SK-MEL-5 (cell line): ENCODE data around the gene HIVEP2. TPM values are rescaled to one million over a fixed set of nuclear protein-coding genes. Genes with fewer than 3 reads are reported as not detected.

Source experiments
- DNase-seq: peaks from one replicate; pipeline ENCODE4 v3.0.0-alpha.2; 2016; ENCODE audit warnings: low read depth, low spot score
- in situ Hi-C: cut with HindIII; loops from 2 replicates; pipeline ENCODE4 v1.10.0; 2016; ENCODE audit warnings: low sequenced_read_pairs, high pct_unique_total_duplicates, low pct_unique_long_range_greater_than_20kb
- total RNA-seq: library from RNA; depleted of rRNA; stranded (reverse); fragments of >200 nt; shearing (Covaris generic); gene quantifications from 2 replicates; pipeline ENCODE4 v1.2.3, GENCODE V29; 2014

HIVEP2 gene
- total RNA-seq, 1 experiment from 2014 or later: 6.4 TPM

GRCh38 chr6:142883011-142883410 is 62.0 kb downstream of the HIVEP2 start:
- in situ Hi-C loops: no loop called here
- DNase-seq: no peak

- in situ Hi-C loops: no loop called here
- DNase-seq: peak; percentile 2
Observed at GRCh38 chr6:142881761-142882160, 63.2 kb downstream of the HIVEP2 start.

- DNase-seq: no peak
- in situ Hi-C loops: no loop called here
Observed at GRCh38 chr6:142881290-142881689, 63.7 kb downstream of the HIVEP2 start.

- DNase-seq: no peak
- in situ Hi-C loops: no loop called here
Observed at GRCh38 chr6:142880201-142880600, 64.8 kb downstream of the HIVEP2 start.

GRCh38 chr6:142879527-142879926 is 65.4 kb downstream of the HIVEP2 start:
- DNase-seq: no peak
- in situ Hi-C loops: no loop called here

- in situ Hi-C loops: no loop called here
- no peak for DNase-seq
Observed at GRCh38 chr6:142879076-142879475, 65.9 kb downstream of the HIVEP2 start.

GRCh38 chr6:142878407-142878806 is 66.6 kb downstream of the HIVEP2 start:
- in situ Hi-C loops: no loop called here
- DNase-seq: no peak

GRCh38 chr6:142874676-142875075 is 70.3 kb downstream of the HIVEP2 start:
- in situ Hi-C loops: no loop called here
- no peak for DNase-seq

GRCh38 chr6:142872376-142872775 is 72.6 kb downstream of the HIVEP2 start:
- in situ Hi-C loops: no loop called here
- DNase-seq: peak; percentile 76

- DNase-seq: peak; percentile 97
- in situ Hi-C loops: no loop called here
Observed at GRCh38 chr6:142871910-142872331, 73.1 kb downstream of the HIVEP2 start.

- peak; percentile 2 for DNase-seq
- in situ Hi-C loops: no loop called here
Observed at GRCh38 chr6:142870787-142871415, 74.1 kb downstream of the HIVEP2 start.

GRCh38 chr6:142868917-142869316 is 76.1 kb downstream of the HIVEP2 start:
- in situ Hi-C loops: no loop called here

GRCh38 chr6:142867988-142868812 is 76.8 kb downstream of the HIVEP2 start:
- in situ Hi-C loops: no loop called here
- DNase-seq: no peak

More at GRCh38 chr6:142868917-142869316, 76.1 kb downstream of the HIVEP2 start:
- no peak for DNase-seq

- no peak for DNase-seq
- in situ Hi-C loops: no loop called here
Observed at GRCh38 chr6:142867355-142867801, 77.6 kb downstream of the HIVEP2 start.

- in situ Hi-C loops: no loop called here
- DNase-seq: no peak
Observed at GRCh38 chr6:142863981-142864380, 81.0 kb downstream of the HIVEP2 start.

GRCh38 chr6:142861711-142862110 is 83.3 kb downstream of the HIVEP2 start:
- in situ Hi-C loops: no loop called here

GRCh38 chr6:142860498-142860897 is 84.5 kb downstream of the HIVEP2 start:
- no peak for DNase-seq
- in situ Hi-C loops: no loop called here

More at GRCh38 chr6:142861711-142862110, 83.3 kb downstream of the HIVEP2 start:
- DNase-seq: no peak

- in situ Hi-C loops: no loop called here
- no peak for DNase-seq
Observed at GRCh38 chr6:142857796-142858555, 87.0 kb downstream of the HIVEP2 start.
